HG03432 (cell line): ENCODE results near the gene NYNRIN.

Experiments
- ATAC-seq: cut with Tn5 transposase; IDR thresholded peaks from one replicate; pipeline ENCODE4 v1.9.1; 2021; ENCODE audit warnings: mild to moderate bottlenecking, moderate library complexity; ENCODE audit not compliant: unreplicated experiment

NYNRIN gene

GRCh38 chr14:24430143-24430681, 31.4 kb downstream of the NYNRIN start:
- peak; percentile 66 for ATAC-seq

GRCh38 chr14:24430682-24431568, 32.1 kb downstream of the NYNRIN start:
- ATAC-seq = peak; percentile 45

GRCh38 chr14:24431569-24432258, 32.9 kb downstream of the NYNRIN start:
- ATAC-seq = peak; percentile 59

- ATAC-seq = no peak
Measured at GRCh38 chr14:24432259-24433131, 33.7 kb downstream of the NYNRIN start.

- no peak for ATAC-seq
Measured at GRCh38 chr14:24434036-24434435, 35.2 kb downstream of the NYNRIN start.

DNA sequence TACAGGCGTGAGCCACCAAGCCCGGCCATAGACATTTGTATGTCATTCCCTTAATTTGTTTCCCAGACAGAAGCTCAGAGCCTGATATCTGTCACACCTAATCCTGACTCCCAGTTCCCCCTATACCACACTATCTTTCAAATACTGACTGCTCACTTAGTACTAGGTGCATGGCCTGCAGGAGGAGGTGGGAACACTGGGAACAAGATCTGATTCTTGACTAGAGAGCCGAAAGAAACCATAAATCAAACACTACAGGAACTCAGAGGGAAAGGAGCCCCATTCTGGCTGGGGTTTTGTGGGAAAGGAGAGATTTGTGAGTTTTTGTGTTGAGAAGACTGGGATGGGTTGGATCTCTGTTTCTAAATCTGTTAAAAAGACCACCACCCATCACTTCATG, 35.9 kb downstream of the NYNRIN start:
- ATAC-seq = no peak

GRCh38 chr14:24435192-24435810, 36.5 kb downstream of the NYNRIN start:
- ATAC-seq = no peak

GRCh38 chr14:24435998-24436354, 37.2 kb downstream of the NYNRIN start:
- ATAC-seq = no peak

DNA sequence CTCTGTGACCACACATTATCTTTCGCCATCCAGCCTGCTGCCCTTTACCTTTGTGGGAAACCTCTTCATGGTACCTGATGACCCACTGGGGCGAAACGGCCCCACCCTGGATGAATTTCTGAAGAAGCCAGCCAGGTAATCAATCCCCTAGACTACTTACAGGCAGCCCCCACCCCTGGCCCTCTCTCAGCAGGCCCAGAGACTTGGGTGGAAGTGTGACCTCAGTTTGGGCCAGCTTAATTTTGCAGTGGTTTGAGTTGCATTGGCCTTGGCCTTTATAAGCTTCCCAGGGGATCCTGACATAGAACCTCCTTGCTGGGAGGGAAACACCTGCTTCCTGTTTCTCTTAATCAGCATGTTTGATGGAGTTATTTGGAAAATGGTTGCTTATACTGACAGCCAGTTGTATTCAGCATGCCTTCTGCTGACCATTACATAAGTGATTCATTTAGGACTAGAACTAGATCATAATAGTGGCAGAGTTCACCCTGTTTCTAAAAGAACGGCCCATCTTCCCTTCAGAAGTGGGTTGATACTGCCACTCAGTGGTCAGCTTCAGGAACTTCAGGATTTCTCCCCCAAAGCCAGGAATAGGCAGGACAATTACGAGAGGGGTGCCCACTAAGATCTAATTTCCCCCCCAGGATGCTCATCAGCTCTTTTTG, 37.7 kb downstream of the NYNRIN start:
- ATAC-seq = peak; percentile 44

GRCh38 chr14:24437020-24437735, 38.4 kb downstream of the NYNRIN start:
- no peak for ATAC-seq

DNA sequence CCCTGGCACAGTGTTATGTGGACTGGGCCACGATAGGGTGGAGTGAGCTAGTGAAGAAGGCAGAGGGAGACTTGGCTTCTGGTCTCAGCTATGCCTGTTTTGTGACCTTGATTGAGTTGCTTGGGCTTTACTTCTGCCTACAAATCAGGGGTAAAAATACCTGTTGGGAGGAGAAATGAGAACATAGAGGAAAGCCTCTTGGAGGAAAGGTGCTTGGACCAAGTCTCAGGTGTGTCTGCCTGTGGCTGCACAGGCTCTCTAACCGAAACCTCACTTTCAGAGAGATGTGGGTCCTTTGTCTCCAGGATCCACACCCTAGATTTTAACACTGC, 38.9 kb downstream of the NYNRIN start:
- ATAC-seq = no peak

GRCh38 chr14:24438223-24439097, 39.7 kb downstream of the NYNRIN start:
- ATAC-seq = no peak

GRCh38 chr14:24439257-24439656, 40.5 kb downstream of the NYNRIN start:
- ATAC-seq = no peak

GRCh38 chr14:24439830-24440605, 41.2 kb downstream of the NYNRIN start:
- ATAC-seq = no peak

GRCh38 chr14:24440606-24441399, 42.0 kb downstream of the NYNRIN start:
- no peak for ATAC-seq

- no peak for ATAC-seq
Measured at GRCh38 chr14:24441485-24441884, 42.7 kb downstream of the NYNRIN start.

DNA sequence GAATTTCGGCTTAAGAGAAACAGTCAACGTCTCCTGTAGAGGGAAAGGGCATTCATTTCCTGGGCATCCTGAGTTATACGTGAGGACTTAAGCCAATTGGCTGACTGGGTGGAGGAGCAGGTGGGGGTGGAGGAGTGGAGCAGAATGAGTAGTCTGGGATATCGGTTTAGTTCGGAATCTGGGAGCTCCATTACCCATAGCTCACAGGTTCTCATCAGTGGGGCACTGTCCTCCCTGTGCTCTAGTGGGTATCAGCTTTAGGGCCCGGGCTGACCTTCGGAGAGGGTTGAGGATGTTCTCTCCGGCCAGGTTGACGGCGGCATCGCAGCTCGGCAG, 43.1 kb downstream of the NYNRIN start:
- no peak for ATAC-seq
